Activated CD4-positive, alpha-beta memory T cell treated with anti-CD3 and anti-CD28 coated beads for 36 hours (primary cell): Measurements from ENCODE around the gene SLC39A3. TPM values are rescaled to one million over a fixed set of nuclear protein-coding genes. Genes with fewer than 3 reads are reported as not detected.

ENCODE experiments used
- CTCF ChIA-PET: fragments of 350-600 bp; sonication (Branson Sonifier 250); formaldehyde crosslinking; loops from one replicate; lab custom pipeline; 2021; ENCODE audit warnings: antibody characterized with exemption, inconsistent platforms; lab: Charles Lee
- POLR2A ChIA-PET: fragments of 350-600 bp; sonication (Branson Sonifier 250); formaldehyde crosslinking; loops from one replicate; lab custom pipeline; 2021; ENCODE audit warnings: antibody characterized with exemption; lab: Charles Lee
- DNase-seq: peaks from one replicate; pipeline ENCODE4 v3.0.0-alpha.2; 2020
- H3K27ac Mint-ChIP-seq: one replicate; pipeline ENCODE4 v1.8.0; 2021; ENCODE audit warnings: mixed read lengths
- H3K27me3 Mint-ChIP-seq: one replicate; pipeline ENCODE4 v1.8.0; 2021; ENCODE audit warnings: mixed read lengths
- H3K36me3 Mint-ChIP-seq: one replicate; pipeline ENCODE4 v1.8.0; 2021; ENCODE audit warnings: mixed read lengths
- H3K4me1 Mint-ChIP-seq: one replicate; pipeline ENCODE4 v1.8.0; 2021; ENCODE audit warnings: low read depth, mixed read lengths
- H3K4me3 Mint-ChIP-seq: one replicate; pipeline ENCODE4 v1.8.0; 2021; ENCODE audit warnings: mild to moderate bottlenecking, mixed read lengths
- H3K9me3 Mint-ChIP-seq: one replicate; pipeline ENCODE4 v1.8.0; 2021; ENCODE audit warnings: mixed read lengths
- intact Hi-C: fragments of 100-400 bp; cut with micrococcal nuclease; formaldehyde crosslinking; loops from one replicate; pipeline ENCODE4 v1.15.1; 2023
- total RNA-seq, 2 experiments: library from RNA; stranded (reverse); gene quantifications; one replicate each; pipeline ENCODE4 v1.2.3, GENCODE V29; 2021

The SLC39A3 gene
- total RNA-seq, 2 experiments from 2014 or later, result 21.0 to 24.0 TPM

DNA sequence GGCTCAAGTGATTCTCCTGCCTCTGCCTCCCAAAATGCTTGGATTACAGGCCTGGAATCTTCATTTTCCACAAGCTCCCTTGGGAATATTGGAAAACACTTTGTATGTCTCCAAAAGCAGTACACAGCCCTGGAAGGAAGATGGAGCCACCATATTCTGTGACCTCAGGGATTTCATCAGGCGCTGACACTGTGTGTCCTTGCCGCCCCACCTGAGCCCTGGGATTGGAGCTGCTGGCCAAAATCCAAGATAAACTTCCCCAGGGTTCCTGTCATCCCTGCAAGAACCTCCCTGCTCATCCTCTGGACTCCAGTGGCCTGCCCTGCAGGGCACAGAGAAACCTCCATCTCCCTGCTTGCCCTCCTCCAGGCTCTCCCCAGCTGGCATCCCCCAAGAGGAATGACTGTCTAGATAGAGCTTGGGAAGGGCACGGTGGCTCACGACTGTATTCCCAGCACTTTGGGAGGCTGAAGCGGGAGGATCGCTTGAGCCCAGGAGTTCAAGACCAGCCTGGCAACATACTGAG lies 36.1 kb downstream of the SLC39A3 start:
- Mint-ChIP-seq H3K9me3 (no peaks in the 10 kb centered on the region), H3K27me3 (no peaks in the 10 kb centered on the region), H3K27ac (no peak overlapping the region), H3K4me1 (peaks cover 17% of the 10 kb centered on the region), H3K4me3 (no peak overlapping the region), H3K36me3 (no peaks in the 10 kb centered on the region)
- DNase-seq, result no peak
- ChIA-PET POLR2A (interaction anchor here (0.6 kb wide), 1 partner anchor 78 kb away, joined by 3 read pairs; no protein-coding TSS in a partner anchor), CTCF (no interaction called here)
- intact Hi-C loops, result no loop called here

DNA sequence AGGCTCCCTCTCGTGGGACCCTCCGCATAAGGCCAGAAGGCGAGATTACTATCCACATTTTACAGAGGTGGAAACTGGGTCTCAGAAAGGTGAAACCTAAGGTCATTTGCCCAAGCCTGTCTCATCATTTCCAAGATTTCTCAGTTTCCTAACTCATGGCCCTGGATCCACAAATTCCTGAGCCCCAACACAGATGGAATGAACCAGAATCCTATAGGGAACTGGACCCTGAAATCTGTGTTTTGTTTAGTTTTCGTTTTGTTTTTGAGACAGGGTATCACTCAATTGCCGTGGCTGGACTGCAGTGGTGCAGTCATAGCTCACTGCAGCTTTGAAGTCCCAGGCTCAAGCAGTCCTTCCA lies 36.8 kb downstream of the SLC39A3 start:
- H3K4me1 Mint-ChIP-seq, result peaks cover 20% of the 10 kb centered on the region
- H3K27ac Mint-ChIP-seq, result no peak overlapping the region
- ChIA-PET POLR2A (no interaction called here), CTCF (interaction anchor here (2.2 kb wide), 1 partner anchor 54 kb away, joined by 11 read pairs; no protein-coding TSS in a partner anchor)
- DNase-seq, result no peak
- H3K9me3 Mint-ChIP-seq, result no peaks in the 10 kb centered on the region
- H3K27me3 Mint-ChIP-seq, result no peaks in the 10 kb centered on the region
- no peaks in the 10 kb centered on the region for H3K36me3 Mint-ChIP-seq
- peak overlapping the region; percentile 49 for H3K4me3 Mint-ChIP-seq
- intact Hi-C loops, result no loop called here

DNA sequence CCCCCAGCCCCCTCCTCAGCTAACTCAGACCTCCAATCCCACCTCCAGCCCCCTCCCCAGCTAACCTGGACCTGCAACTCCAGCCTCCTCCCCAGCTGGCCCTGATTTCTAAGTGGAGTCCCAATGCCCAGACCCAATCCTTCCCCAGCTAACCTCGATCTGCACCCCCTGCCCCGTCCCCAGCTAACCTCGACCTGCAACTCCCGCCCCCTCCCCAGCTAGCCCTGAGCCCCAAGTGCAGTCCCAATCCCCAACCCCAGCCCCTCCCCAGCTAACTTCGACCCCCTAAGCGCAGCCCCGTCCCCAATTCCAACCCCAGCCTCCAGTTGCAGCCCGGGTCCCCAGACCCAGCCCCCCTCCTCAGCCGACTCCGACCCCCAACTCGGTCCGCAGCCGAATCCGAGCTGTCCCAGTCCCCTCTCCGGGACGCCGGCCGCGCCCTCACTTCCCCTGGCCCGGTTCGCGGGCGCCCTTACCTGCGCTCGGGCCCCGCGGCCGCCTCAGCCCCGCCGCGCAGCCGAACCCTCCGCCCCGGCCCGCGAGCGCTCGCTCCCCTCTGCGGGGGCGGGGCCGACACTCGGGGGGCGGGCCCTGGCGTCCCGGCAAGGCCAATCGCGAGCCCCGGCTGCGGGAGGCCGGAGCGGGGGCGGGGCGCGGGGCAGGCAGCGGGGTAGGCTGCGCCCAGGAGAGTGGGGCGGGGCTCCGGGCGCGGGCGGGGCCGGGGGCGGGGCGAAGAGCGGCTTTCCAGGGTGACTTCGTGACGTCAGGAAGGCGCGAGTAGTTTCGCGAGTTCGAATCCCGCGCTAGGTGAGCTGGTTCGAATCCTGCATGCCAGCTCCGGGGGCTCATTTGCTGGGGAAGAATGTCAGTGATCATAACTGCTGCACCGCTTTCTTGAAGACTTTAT lies 37.4 kb downstream of the SLC39A3 start, which contains the start of gene GNG7:
TSS of gene GNG7 (minus strand) at position 525 of the 907 bp plus-strand sequence. CDS start 182,006 bp downstream, outside the sequence.
- H3K36me3 Mint-ChIP-seq, result no peaks in the 10 kb centered on the region
- ChIA-PET POLR2A (interaction anchor here (0.7 to 1.4 kb wide), 3 partner anchors 9 to 684 kb away, joined by 3 to 4 read pairs (median 3); partner anchors contain the start of gene THOP1), CTCF (interaction anchor here (0.9 to 2.2 kb wide), 2 partner anchors 54 to 248 kb away, joined by 3 to 11 read pairs; no protein-coding TSS in a partner anchor)
- intact Hi-C loops, result loop anchor here (1.0 kb wide), 1 partner anchor 83 kb away; the partner anchor contains the start of gene THOP1
- H3K27me3 Mint-ChIP-seq, result no peaks in the 10 kb centered on the region
- no peaks in the 10 kb centered on the region for H3K9me3 Mint-ChIP-seq
- DNase-seq, result peak; percentile 97
- H3K4me1 Mint-ChIP-seq, result peaks cover 20% of the 10 kb centered on the region
- no peak within 1 kb of the TSS for H3K27ac Mint-ChIP-seq
- H3K4me3 Mint-ChIP-seq, result peak within 1 kb of the TSS; percentile 54

DNA sequence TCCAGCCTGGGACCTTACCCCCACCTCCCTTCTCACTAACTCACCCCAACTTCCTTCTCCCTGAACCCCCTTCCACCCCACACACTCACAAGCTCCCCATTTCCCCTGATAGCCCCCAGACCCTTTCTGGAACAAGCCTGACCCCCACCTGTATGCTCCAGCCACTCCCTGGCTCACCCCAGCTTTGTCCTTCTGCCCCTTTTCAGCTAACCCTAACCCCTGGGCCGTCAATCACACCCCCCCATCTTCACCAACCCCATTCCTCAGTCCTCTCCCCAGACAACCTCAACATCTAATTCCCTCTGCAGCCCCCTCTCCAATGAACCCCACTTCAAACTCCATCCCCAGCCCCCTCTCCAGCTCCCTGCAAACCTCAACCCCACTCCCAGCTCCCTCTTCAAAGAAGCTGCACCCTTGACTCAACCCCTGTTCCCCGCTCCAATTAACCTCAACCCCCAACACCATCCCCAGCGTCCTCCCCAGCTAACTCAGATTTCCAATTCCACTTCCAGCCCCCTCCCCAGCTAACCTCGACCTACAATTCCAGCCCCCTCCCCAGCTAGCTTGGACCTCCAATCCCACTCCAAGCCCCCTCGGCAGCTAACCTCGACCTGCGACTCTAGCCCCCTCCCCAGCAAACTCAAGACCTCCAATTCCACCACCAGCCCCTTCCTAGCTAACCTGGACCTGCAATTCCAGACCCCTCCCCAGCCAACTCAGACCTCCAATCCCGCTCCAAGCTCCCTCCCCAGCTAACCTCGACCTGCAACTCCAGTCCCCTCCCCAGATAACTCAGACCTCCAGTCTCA lies 38.3 kb downstream of the SLC39A3 start:
- no peak for DNase-seq
- H3K4me3 Mint-ChIP-seq, result peak overlapping the region; percentile 54
- intact Hi-C loops, result loop anchor here (1.0 kb wide), 1 partner anchor 84 kb away; the partner anchor contains the start of gene THOP1
- no peak overlapping the region for H3K27ac Mint-ChIP-seq
- no peaks in the 10 kb centered on the region for H3K36me3 Mint-ChIP-seq
- H3K9me3 Mint-ChIP-seq, result no peaks in the 10 kb centered on the region
- no peaks in the 10 kb centered on the region for H3K27me3 Mint-ChIP-seq
- peaks cover 20% of the 10 kb centered on the region for H3K4me1 Mint-ChIP-seq
- CTCF ChIA-PET, result interaction anchor here (0.9 to 2.2 kb wide), 2 partner anchors 53 to 249 kb away, joined by 3 to 11 read pairs; no protein-coding TSS in a partner anchor
- POLR2A ChIA-PET, result interaction anchor here (0.7 to 1.4 kb wide), 3 partner anchors 10 to 683 kb away, joined by 3 to 4 read pairs (median 3); partner anchors contain the start of gene THOP1

DNA sequence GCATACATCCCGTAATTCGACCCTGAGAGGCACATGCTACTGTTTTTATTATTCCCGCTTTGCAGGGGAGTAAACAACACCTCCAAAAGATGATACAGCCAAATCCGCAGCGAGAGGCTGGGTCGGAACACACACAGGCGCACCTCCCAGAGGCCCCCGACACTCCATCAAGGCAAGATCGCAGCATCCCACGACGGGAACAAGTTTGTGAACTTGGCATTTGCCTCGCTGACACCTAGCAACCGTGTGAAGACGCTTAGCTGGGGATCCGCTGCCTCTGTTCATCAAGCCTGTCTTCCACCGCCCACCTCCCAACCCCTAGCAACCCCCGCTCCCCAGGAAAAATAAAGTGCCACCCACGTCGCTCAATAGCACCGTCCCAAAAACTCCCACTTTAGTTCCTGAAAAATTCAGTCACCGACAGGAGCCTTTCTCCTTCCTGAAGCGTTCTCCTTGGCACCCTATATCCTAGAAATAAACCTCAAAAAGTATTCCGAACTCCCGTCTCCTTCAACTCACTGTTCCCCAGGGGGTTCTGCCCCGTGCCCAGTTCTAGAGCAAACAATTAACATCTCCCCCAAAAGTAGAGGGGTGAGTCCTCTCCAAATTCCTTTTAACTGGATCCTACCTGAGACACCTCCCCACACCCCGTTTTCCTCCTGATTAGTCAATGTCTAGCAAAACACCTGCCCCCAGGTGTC lies 39.0 kb downstream of the SLC39A3 start:
- intact Hi-C loops, result no loop called here
- Mint-ChIP-seq H3K27ac (no peak overlapping the region), H3K4me1 (peaks cover 20% of the 10 kb centered on the region), H3K4me3 (no peak overlapping the region), H3K9me3 (no peaks in the 10 kb centered on the region), H3K27me3 (no peaks in the 10 kb centered on the region), H3K36me3 (no peaks in the 10 kb centered on the region)
- POLR2A ChIA-PET, result interaction anchor here (1.0 to 1.4 kb wide), 2 partner anchors 11 to 85 kb away, joined by 3 to 4 read pairs; partner anchors contain the start of gene THOP1
- CTCF ChIA-PET, result interaction anchor here (1.2 kb wide), 1 partner anchor 52 kb away, joined by 3 read pairs; no protein-coding TSS in a partner anchor
- DNase-seq, result no peak

DNA sequence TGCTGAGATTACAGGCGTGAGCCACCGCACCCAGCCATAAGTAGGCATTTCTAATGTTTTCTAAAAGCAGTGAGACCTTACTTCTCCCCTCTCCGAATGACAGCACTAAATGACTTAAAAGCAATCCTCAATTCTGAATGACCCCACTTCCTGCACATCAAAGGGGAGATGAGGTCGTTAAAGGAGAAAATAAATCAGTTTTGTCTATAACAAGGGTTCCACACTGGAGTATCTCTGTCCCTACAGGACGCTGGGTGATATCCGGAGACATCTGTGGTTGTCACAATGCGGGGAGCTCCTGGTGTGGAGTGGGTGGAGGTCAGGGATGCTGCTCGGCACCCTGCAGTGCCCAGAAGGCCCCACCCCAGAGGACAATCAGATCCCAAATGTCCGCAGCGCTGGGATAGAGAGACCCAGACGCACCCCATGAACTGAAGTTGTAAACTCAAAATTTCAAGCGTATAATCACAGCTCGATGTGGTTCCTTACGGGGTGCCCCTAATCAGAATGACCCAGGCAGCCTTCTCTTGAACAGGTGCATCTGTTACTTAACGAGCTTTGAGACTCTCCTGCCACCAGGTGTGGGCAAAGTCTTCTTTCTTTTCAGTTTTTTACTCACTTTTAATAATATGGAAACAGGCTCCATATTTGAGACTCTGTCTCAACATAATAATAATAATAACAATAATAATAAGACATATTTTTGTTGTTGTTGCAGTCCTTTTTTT lies 40.2 kb downstream of the SLC39A3 start:
- no peak overlapping the region for H3K4me3 Mint-ChIP-seq
- no peak overlapping the region for H3K27ac Mint-ChIP-seq
- no peaks in the 10 kb centered on the region for H3K27me3 Mint-ChIP-seq
- H3K36me3 Mint-ChIP-seq, result no peaks in the 10 kb centered on the region
- peaks cover 20% of the 10 kb centered on the region for H3K4me1 Mint-ChIP-seq
- ChIA-PET POLR2A (interaction anchor here (0.7 kb wide), 1 partner anchor 287 kb away, joined by 5 read pairs; no protein-coding TSS in a partner anchor), CTCF (interaction anchor here (0.6 to 1.7 kb wide), 3 partner anchors 18 to 63 kb away, joined by 3 to 6 read pairs (median 3); no protein-coding TSS in a partner anchor)
- no peaks in the 10 kb centered on the region for H3K9me3 Mint-ChIP-seq
- intact Hi-C loops, result no loop called here
- DNase-seq, result no peak

DNA sequence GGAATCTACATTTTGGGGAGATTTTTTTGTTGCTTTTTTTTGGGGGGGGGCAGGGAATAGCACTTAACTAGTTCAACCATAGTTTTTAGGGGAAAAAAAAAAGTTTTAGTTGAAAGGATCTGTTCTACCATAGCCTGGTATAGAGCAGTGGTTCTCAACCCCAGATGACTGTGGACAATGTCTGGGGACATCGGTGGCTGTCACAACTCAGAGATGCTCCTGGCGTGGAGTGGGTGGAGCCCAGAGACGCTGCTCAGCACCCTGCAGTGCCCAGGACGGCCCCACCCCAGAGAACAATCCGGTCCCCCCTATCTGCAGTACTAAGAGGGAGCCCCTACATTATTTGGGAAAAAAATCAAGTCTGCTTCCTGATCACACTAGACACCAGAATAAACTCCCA lies 45.6 kb downstream of the SLC39A3 start:
- intact Hi-C loops, result no loop called here
- ChIA-PET POLR2A (no interaction called here), CTCF (no interaction called here)
- Mint-ChIP-seq H3K4me3 (no peak overlapping the region), H3K36me3 (no peaks in the 10 kb centered on the region), H3K27ac (no peak overlapping the region), H3K4me1 (peaks cover 6% of the 10 kb centered on the region), H3K27me3 (no peaks in the 10 kb centered on the region), H3K9me3 (no peaks in the 10 kb centered on the region)
- no peak for DNase-seq

DNA sequence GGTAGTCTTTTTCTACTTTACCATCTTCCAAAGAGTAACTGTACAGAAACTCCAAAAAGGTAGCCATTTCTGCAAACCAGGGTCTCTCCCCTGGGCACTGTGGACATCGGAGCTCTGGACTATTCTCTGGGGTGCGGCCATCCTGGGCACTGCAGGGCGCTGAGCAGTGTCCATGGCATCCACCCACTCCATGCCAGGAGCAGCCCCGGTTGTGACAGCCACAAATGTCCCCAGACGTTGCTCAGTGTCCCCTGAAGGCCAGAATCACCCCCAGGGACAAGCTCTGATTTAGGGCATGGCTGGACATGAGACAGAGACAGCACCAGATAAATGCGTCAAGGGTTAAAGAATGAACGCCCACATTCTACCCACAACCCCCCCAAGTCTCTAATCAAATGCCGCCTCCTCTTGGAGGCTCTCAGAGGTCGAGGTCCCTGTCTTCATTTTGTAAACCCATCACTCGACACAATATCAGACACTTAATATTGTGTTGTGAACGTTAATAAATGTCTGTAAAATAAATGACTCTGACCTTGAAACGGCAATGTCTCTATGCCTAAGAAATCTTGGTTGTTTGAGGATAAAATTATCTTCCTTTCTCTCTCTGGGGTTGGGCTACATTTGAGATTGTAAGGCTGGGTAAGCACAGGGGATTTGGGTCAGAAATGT lies 46.2 kb downstream of the SLC39A3 start:
- no peak overlapping the region for H3K4me3 Mint-ChIP-seq
- no peak overlapping the region for H3K27ac Mint-ChIP-seq
- H3K36me3 Mint-ChIP-seq, result no peaks in the 10 kb centered on the region
- CTCF ChIA-PET, result no interaction called here
- POLR2A ChIA-PET, result no interaction called here
- no peaks in the 10 kb centered on the region for H3K27me3 Mint-ChIP-seq
- peaks cover 2% of the 10 kb centered on the region for H3K4me1 Mint-ChIP-seq
- intact Hi-C loops, result no loop called here
- DNase-seq, result no peak
- H3K9me3 Mint-ChIP-seq, result no peaks in the 10 kb centered on the region

DNA sequence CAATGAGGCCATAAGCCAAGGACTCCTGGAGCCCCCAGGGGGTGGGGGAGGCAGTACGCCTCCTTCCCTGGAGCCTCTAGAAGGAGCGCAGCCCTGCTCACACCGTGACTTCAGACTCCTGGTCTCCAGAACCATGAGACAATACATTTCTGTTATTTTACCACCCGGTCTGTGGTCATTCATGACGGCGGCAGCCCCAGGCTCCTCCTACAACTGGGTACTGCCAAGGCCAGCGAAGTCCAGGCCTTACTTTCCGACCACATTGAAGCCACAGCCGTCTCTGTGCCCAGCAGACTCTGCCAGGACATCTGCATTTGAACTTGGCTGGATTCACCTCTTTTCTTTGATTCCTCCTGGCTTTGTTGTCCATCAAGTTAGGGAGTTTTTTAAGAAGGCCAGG lies 47.9 kb downstream of the SLC39A3 start:
- no peak overlapping the region for H3K4me3 Mint-ChIP-seq
- CTCF ChIA-PET, result no interaction called here

DNA sequence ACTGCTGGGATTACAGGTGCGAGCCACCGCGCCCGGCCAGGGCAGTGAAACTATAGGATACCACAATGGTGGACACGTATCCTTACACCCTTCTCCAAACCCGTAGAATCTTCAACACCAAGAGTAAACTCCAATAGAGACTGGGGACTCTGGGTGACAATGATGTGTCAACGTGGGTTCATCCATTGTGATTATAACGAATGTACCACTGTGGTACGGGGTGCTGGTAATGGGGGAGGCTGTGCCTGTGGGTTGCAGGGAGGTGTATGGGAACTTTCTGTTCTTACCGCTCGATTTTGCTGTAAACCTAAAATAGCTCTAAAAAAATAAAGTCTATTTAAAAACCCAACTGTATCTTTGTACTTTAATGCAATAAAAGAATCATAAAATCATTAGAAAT lies 49.0 kb downstream of the SLC39A3 start:
- Mint-ChIP-seq H3K27ac (no peak overlapping the region), H3K9me3 (no peaks in the 10 kb centered on the region), H3K4me1 (no peaks in the 10 kb centered on the region), H3K4me3 (no peak overlapping the region), H3K27me3 (no peaks in the 10 kb centered on the region), H3K36me3 (no peaks in the 10 kb centered on the region)
- ChIA-PET POLR2A (no interaction called here), CTCF (no interaction called here)
- no peak for DNase-seq
- intact Hi-C loops, result no loop called here

More for the DNA sequence above, 47.9 kb downstream of the SLC39A3 start:
- Mint-ChIP-seq H3K27ac (no peak overlapping the region), H3K4me1 (no peaks in the 10 kb centered on the region), H3K36me3 (no peaks in the 10 kb centered on the region), H3K27me3 (no peaks in the 10 kb centered on the region), H3K9me3 (no peaks in the 10 kb centered on the region)
- intact Hi-C loops, result no loop called here
- no peak for DNase-seq
- POLR2A ChIA-PET, result no interaction called here
